ENCODE measurements around the gene HTN3. TPM values are rescaled to one million over a fixed set of nuclear protein-coding genes. Genes with fewer than 3 reads are reported as not detected.

HTN3 gene
- total and polyA plus RNA-seq, 9 of the 15 experiments (the other 6 are each of a cell fraction or from before 2014, with no cell fraction given) = not detected

DNA sequence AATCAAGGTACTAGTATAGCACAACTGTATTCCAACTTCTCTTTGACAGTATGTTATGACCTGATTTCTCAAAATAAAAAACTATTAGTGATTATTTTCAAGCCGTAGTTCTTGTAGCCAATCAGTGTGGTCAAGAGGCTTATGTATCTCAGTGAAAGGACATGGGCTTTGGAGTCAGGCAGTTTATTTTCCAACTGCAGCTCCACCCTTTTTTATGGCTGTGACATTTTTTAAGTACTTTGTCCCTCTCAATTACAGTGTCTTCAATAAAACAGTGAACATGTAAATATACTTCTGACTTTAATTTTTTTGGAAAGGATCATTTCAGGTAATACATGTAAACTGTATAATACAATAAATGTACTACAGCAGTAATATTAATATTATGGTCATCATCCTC, 51.9 kb downstream of the HTN3 start:
- no peak for FAIRE-seq
- BruUV-seq (replicated peaks) = no TSS peak
- 0% methylated on average over 1 of the region's 1 CpG for WGBS (ENCODE audit: insufficient coverage, low coverage, missing lambda C conversion rate)

More for the DNA sequence above, 51.9 kb downstream of the HTN3 start:
- intact Hi-C loops (cut with micrococcal nuclease) (no loop called here), in situ Hi-C loops (cut with MboI) (no loop called here)
- ChIA-PET CTCF (ENCODE audit: low intra/inter-chr PET ratio) (no interaction called here), POLR2A (no interaction called here)
- H3K4me2 ChIP-seq (ENCODE audit: insufficient read depth, low read length) = no peak overlapping the region
- no peaks in the 10 kb centered on the region for H3K9me1 ChIP-seq (ENCODE audit: control insufficient read depth, insufficient read depth, low read length)
- no peak for ATAC-seq
- H3K9ac ChIP-seq (ENCODE audit: insufficient read depth in 1 of 2, low read depth in 2 of 2, low read length in 2 of 2) = no peak overlapping the region
- no peaks in the 10 kb centered on the region for H3K27me3 ChIP-seq (ENCODE audit: control insufficient read depth in 2 of 2, insufficient read depth in 2 of 2, low read length in 2 of 2)
- TF ChIP-seq SMAD3 (CRISPR knock-in tag; conservative IDR thresholded peaks at IDR 0.05) (no peak), FOXJ3 (CRISPR knock-in tag; IDR thresholded peaks at IDR 0.05) (no peak), ZC3H4 (CRISPR knock-in tag; IDR thresholded peaks at IDR 0.05; ENCODE audit: borderline replicate concordance) (no peak), ETV1 (tag; conservative IDR thresholded peaks at IDR 0.05; ENCODE audit: low read depth) (no peak), ZNF561 (CRISPR knock-in tag; conservative IDR thresholded peaks at IDR 0.05) (no peak)
- no peaks in the 10 kb centered on the region for H3K36me3 ChIP-seq (ENCODE audit: control insufficient read depth, insufficient read depth, low read length)
- no peaks in the 10 kb centered on the region for H3K79me2 ChIP-seq (ENCODE audit: control insufficient read depth, insufficient read depth, low read length)
- H2AFZ ChIP-seq (ENCODE audit: low read depth, low read length) = no peak overlapping the region
- H4K20me1 ChIP-seq (replicated peaks; ENCODE audit: control insufficient read depth, insufficient read depth, low read length) = no peaks in the 10 kb centered on the region
- no peak overlapping the region for H3K4me3 ChIP-seq
- H3K27ac ChIP-seq (ENCODE audit: extremely low read depth, low read depth, low read length) = no peak overlapping the region
- H3K4me1 ChIP-seq (replicated peaks in 1 of 2; ENCODE audit: control insufficient read depth in 2 of 2, insufficient read depth in 2 of 2, low read length in 2 of 2) = no peaks in the 10 kb centered on the region
- no peaks in the 10 kb centered on the region for H3K9me3 ChIP-seq (replicated peaks; ENCODE audit: control insufficient read depth, insufficient read depth, low read depth, low read length)
- DNase-seq (ENCODE audit: extremely low read depth in 1 of 4, low spot score in 3 of 4) = no peak

Other genes starting within 250 kb of the HTN3 start
Only the 7 nearest of the 9 such genes appear.
- gene SULT1E1, start 168.3 kb upstream of the HTN3 start, total RNA-seq (2014; rRNA removed) = not detected in 2 replicates
- not detected in 2 replicates for gene SULT1E1, start 168.3 kb upstream of the HTN3 start, total RNA-seq (2014; rRNA removed; fragmentation: Illumina TruSeq; extraction: Trizol)
- gene SULT1E1, start 168.3 kb upstream of the HTN3 start, total RNA-seq (2015; rRNA removed; fragmentation: Illumina TruSeq; extraction: Trizol) = not detected in 2 replicates
- gene SULT1E1, start 168.3 kb upstream of the HTN3 start, total RNA-seq (2021) = not detected in 2 replicates
- not detected in 2 replicates for gene SULT1E1, start 168.3 kb upstream of the HTN3 start, polyA plus RNA-seq (2011; rRNA removed)
- not detected in 2 replicates for gene SULT1E1, start 168.3 kb upstream of the HTN3 start, polyA plus RNA-seq (2014; fragmentation: Illumina TruSeq; extraction: Trizol)
- not detected for gene SULT1E1, start 168.3 kb upstream of the HTN3 start, polyA plus RNA-seq (2014; fragmentation: Nextera tagmentation; extraction: Ambion mirVana)
- gene SULT1E1, start 168.3 kb upstream of the HTN3 start, polyA plus RNA-seq (2014; rRNA removed) = not detected in 2 replicates
- gene CSN1S1, start 97.4 kb upstream of the HTN3 start, total RNA-seq (2014; rRNA removed) = not detected in 2 replicates
- gene CSN1S1, start 97.4 kb upstream of the HTN3 start, total RNA-seq (2014; rRNA removed; fragmentation: Illumina TruSeq; extraction: Trizol) = not detected in 2 replicates
- not detected in 2 replicates for gene CSN1S1, start 97.4 kb upstream of the HTN3 start, total RNA-seq (2015; rRNA removed; fragmentation: Illumina TruSeq; extraction: Trizol)
- not detected in 2 replicates for gene CSN1S1, start 97.4 kb upstream of the HTN3 start, total RNA-seq (2021)
- not detected in 2 replicates for gene CSN1S1, start 97.4 kb upstream of the HTN3 start, polyA plus RNA-seq (2011; rRNA removed)
- not detected in 2 replicates for gene CSN1S1, start 97.4 kb upstream of the HTN3 start, polyA plus RNA-seq (2014; fragmentation: Illumina TruSeq; extraction: Trizol)
- gene CSN1S1, start 97.4 kb upstream of the HTN3 start, polyA plus RNA-seq (2014; fragmentation: Nextera tagmentation; extraction: Ambion mirVana) = not detected
- gene CSN1S1, start 97.4 kb upstream of the HTN3 start, polyA plus RNA-seq (2014; rRNA removed) = not detected in 2 replicates
- not detected in 2 replicates for gene CSN2, start 62.7 kb upstream of the HTN3 start, total RNA-seq (2014; rRNA removed)
- gene CSN2, start 62.7 kb upstream of the HTN3 start, total RNA-seq (2014; rRNA removed; fragmentation: Illumina TruSeq; extraction: Trizol) = not detected in 2 replicates
- not detected in 2 replicates for gene CSN2, start 62.7 kb upstream of the HTN3 start, total RNA-seq (2015; rRNA removed; fragmentation: Illumina TruSeq; extraction: Trizol)
- not detected in 2 replicates for gene CSN2, start 62.7 kb upstream of the HTN3 start, total RNA-seq (2021)
- not detected in 2 replicates for gene CSN2, start 62.7 kb upstream of the HTN3 start, polyA plus RNA-seq (2011; rRNA removed)
- not detected in 2 replicates for gene CSN2, start 62.7 kb upstream of the HTN3 start, polyA plus RNA-seq (2014; fragmentation: Illumina TruSeq; extraction: Trizol)
- gene CSN2, start 62.7 kb upstream of the HTN3 start, polyA plus RNA-seq (2014; fragmentation: Nextera tagmentation; extraction: Ambion mirVana) = not detected
- gene CSN2, start 62.7 kb upstream of the HTN3 start, polyA plus RNA-seq (2014; rRNA removed) = not detected in 2 replicates
- gene STATH, start 32.5 kb upstream of the HTN3 start, total RNA-seq (2014; rRNA removed) = not detected in 2 replicates
- gene STATH, start 32.5 kb upstream of the HTN3 start, total RNA-seq (2014; rRNA removed; fragmentation: Illumina TruSeq; extraction: Trizol) = not detected in 2 replicates
- not detected in 2 replicates for gene STATH, start 32.5 kb upstream of the HTN3 start, total RNA-seq (2015; rRNA removed; fragmentation: Illumina TruSeq; extraction: Trizol)
- gene STATH, start 32.5 kb upstream of the HTN3 start, total RNA-seq (2021) = not detected in 2 replicates
- not detected in 2 replicates for gene STATH, start 32.5 kb upstream of the HTN3 start, polyA plus RNA-seq (2011; rRNA removed)
- gene STATH, start 32.5 kb upstream of the HTN3 start, polyA plus RNA-seq (2014; fragmentation: Illumina TruSeq; extraction: Trizol) = not detected in 2 replicates
- not detected for gene STATH, start 32.5 kb upstream of the HTN3 start, polyA plus RNA-seq (2014; fragmentation: Nextera tagmentation; extraction: Ambion mirVana)
- gene STATH, start 32.5 kb upstream of the HTN3 start, polyA plus RNA-seq (2014; rRNA removed) = not detected in 2 replicates
- gene HTN1, start 22.0 kb downstream of the HTN3 start, total RNA-seq (2014; rRNA removed) = not detected in 2 replicates
- gene HTN1, start 22.0 kb downstream of the HTN3 start, total RNA-seq (2014; rRNA removed; fragmentation: Illumina TruSeq; extraction: Trizol) = not detected in 2 replicates
- not detected in 2 replicates for gene HTN1, start 22.0 kb downstream of the HTN3 start, total RNA-seq (2015; rRNA removed; fragmentation: Illumina TruSeq; extraction: Trizol)
- gene HTN1, start 22.0 kb downstream of the HTN3 start, total RNA-seq (2021) = not detected in 2 replicates
- gene HTN1, start 22.0 kb downstream of the HTN3 start, polyA plus RNA-seq (2011; rRNA removed) = not detected in 2 replicates
- not detected in 2 replicates for gene HTN1, start 22.0 kb downstream of the HTN3 start, polyA plus RNA-seq (2014; fragmentation: Illumina TruSeq; extraction: Trizol)
- not detected for gene HTN1, start 22.0 kb downstream of the HTN3 start, polyA plus RNA-seq (2014; fragmentation: Nextera tagmentation; extraction: Ambion mirVana)
- gene HTN1, start 22.0 kb downstream of the HTN3 start, polyA plus RNA-seq (2014; rRNA removed) = not detected in 2 replicates
- not detected in 2 replicates for gene PRR27, start 125.8 kb downstream of the HTN3 start, total RNA-seq (2014; rRNA removed)
- not detected in 2 replicates for gene PRR27, start 125.8 kb downstream of the HTN3 start, total RNA-seq (2014; rRNA removed; fragmentation: Illumina TruSeq; extraction: Trizol)
- not detected in 2 replicates for gene PRR27, start 125.8 kb downstream of the HTN3 start, total RNA-seq (2015; rRNA removed; fragmentation: Illumina TruSeq; extraction: Trizol)
- gene PRR27, start 125.8 kb downstream of the HTN3 start, total RNA-seq (2021) = not detected in 2 replicates
- gene PRR27, start 125.8 kb downstream of the HTN3 start, polyA plus RNA-seq (2011; rRNA removed) = not detected in 2 replicates
- gene PRR27, start 125.8 kb downstream of the HTN3 start, polyA plus RNA-seq (2014; fragmentation: Illumina TruSeq; extraction: Trizol) = not detected in 2 replicates
- not detected for gene PRR27, start 125.8 kb downstream of the HTN3 start, polyA plus RNA-seq (2014; fragmentation: Nextera tagmentation; extraction: Ambion mirVana)
- gene PRR27, start 125.8 kb downstream of the HTN3 start, polyA plus RNA-seq (2014; rRNA removed) = not detected in 2 replicates
- gene ODAM, start 167.3 kb downstream of the HTN3 start, total RNA-seq (2014; rRNA removed) = not detected in 2 replicates
- not detected in 2 replicates for gene ODAM, start 167.3 kb downstream of the HTN3 start, total RNA-seq (2014; rRNA removed; fragmentation: Illumina TruSeq; extraction: Trizol)
- not detected in 2 replicates for gene ODAM, start 167.3 kb downstream of the HTN3 start, total RNA-seq (2015; rRNA removed; fragmentation: Illumina TruSeq; extraction: Trizol)
- not detected in 2 replicates for gene ODAM, start 167.3 kb downstream of the HTN3 start, total RNA-seq (2021)
- not detected in 2 replicates for gene ODAM, start 167.3 kb downstream of the HTN3 start, polyA plus RNA-seq (2011; rRNA removed)
- not detected in 2 replicates for gene ODAM, start 167.3 kb downstream of the HTN3 start, polyA plus RNA-seq (2014; fragmentation: Illumina TruSeq; extraction: Trizol)
- gene ODAM, start 167.3 kb downstream of the HTN3 start, polyA plus RNA-seq (2014; fragmentation: Nextera tagmentation; extraction: Ambion mirVana) = not detected
- not detected in 2 replicates for gene ODAM, start 167.3 kb downstream of the HTN3 start, polyA plus RNA-seq (2014; rRNA removed)